ENCODE results near the gene PACS1.

Gene PACS1

GRCh38 chr11:66266378-66267038 is 196.4 kb downstream of the PACS1 start:
- peak overlapping the region; percentile 96 for H3K4me2 ChIP-seq (ENCODE audit: low read length)
- H3K9me3 ChIP-seq (replicated peaks; ENCODE audit: low read length): no peaks in the 10 kb centered on the region
- H3K4me1 ChIP-seq (ENCODE audit: control insufficient read depth, insufficient read depth, low read length): peaks cover 22% of the 10 kb centered on the region
- no peaks in the 10 kb centered on the region for H3K27me3 ChIP-seq (ENCODE audit: control insufficient read depth, insufficient read depth, low read length)
- H3K36me3 ChIP-seq (ENCODE audit: insufficient read depth, low read length): peaks cover 52% of the 10 kb centered on the region
- H3K9ac ChIP-seq (ENCODE audit: low read depth, low read length): peak overlapping the region; percentile 98
- H3K4me3 ChIP-seq (ENCODE audit: low read length): peak overlapping the region; percentile 82

GRCh38 chr11:66267039-66267378 is 196.9 kb downstream of the PACS1 start:
- Histone ChIP-seq H3K36me3 (ENCODE audit: insufficient read depth, low read length) (peaks cover 53% of the 10 kb centered on the region), H3K4me1 (ENCODE audit: control insufficient read depth, insufficient read depth, low read length) (peaks cover 22% of the 10 kb centered on the region), H3K27me3 (ENCODE audit: control insufficient read depth, insufficient read depth, low read length) (no peaks in the 10 kb centered on the region), H3K9me3 (replicated peaks; ENCODE audit: low read length) (no peaks in the 10 kb centered on the region), H3K9ac (ENCODE audit: low read depth, low read length) (peak overlapping the region; percentile 98), H3K4me2 (ENCODE audit: low read length) (peak overlapping the region; percentile 96), H3K4me3 (ENCODE audit: low read length) (peak overlapping the region; percentile 82)

- Histone ChIP-seq H3K4me1 (ENCODE audit: control insufficient read depth, insufficient read depth, low read length) (peaks cover 22% of the 10 kb centered on the region), H3K27me3 (ENCODE audit: control insufficient read depth, insufficient read depth, low read length) (no peaks in the 10 kb centered on the region), H3K4me3 (ENCODE audit: low read length) (peak overlapping the region; percentile 82), H3K4me2 (ENCODE audit: low read length) (peak overlapping the region; percentile 96), H3K9ac (ENCODE audit: low read depth, low read length) (peak overlapping the region; percentile 98), H3K9me3 (replicated peaks; ENCODE audit: low read length) (no peaks in the 10 kb centered on the region), H3K36me3 (ENCODE audit: insufficient read depth, low read length) (peaks cover 53% of the 10 kb centered on the region)
These were observed 197.5 kb downstream of the PACS1 start for GRCh38 chr11:66267379-66268243.

GRCh38 chr11:66268244-66268951 is 198.3 kb downstream of the PACS1 start, which contains the start of gene RAB1B:
Gene RAB1B (plus strand): TSS chr11:66268639. CDS start chr11:66268680, 41 bp downstream.
- Histone ChIP-seq H3K4me3 (ENCODE audit: low read length) (peak within 1 kb of the TSS; percentile 97), H3K4me1 (ENCODE audit: control insufficient read depth, insufficient read depth, low read length) (peaks cover 22% of the 10 kb centered on the region), H3K9me3 (replicated peaks; ENCODE audit: low read length) (no peaks in the 10 kb centered on the region), H3K9ac (ENCODE audit: low read depth, low read length) (peak within 1 kb of the TSS; percentile 98), H3K4me2 (ENCODE audit: low read length) (peak within 1 kb of the TSS; percentile 96), H3K36me3 (ENCODE audit: insufficient read depth, low read length) (peaks cover 56% of the 10 kb centered on the region), H3K27me3 (ENCODE audit: control insufficient read depth, insufficient read depth, low read length) (no peaks in the 10 kb centered on the region)

- peak overlapping the region; percentile 98 for H3K9ac ChIP-seq (ENCODE audit: low read depth, low read length)
- H3K27me3 ChIP-seq (ENCODE audit: control insufficient read depth, insufficient read depth, low read length): no peaks in the 10 kb centered on the region
- H3K9me3 ChIP-seq (replicated peaks; ENCODE audit: low read length): no peaks in the 10 kb centered on the region
- peak overlapping the region; percentile 89 for H3K4me2 ChIP-seq (ENCODE audit: low read length)
- peaks cover 22% of the 10 kb centered on the region for H3K4me1 ChIP-seq (ENCODE audit: control insufficient read depth, insufficient read depth, low read length)
- H3K4me3 ChIP-seq (ENCODE audit: low read length): peak overlapping the region; percentile 97
- H3K36me3 ChIP-seq (ENCODE audit: insufficient read depth, low read length): peaks cover 57% of the 10 kb centered on the region
These were observed 199.2 kb downstream of the PACS1 start for GRCh38 chr11:66268952-66269905.

GRCh38 chr11:66271816-66272215 is 201.7 kb downstream of the PACS1 start:
- Histone ChIP-seq H3K36me3 (ENCODE audit: insufficient read depth, low read length) (peaks cover 55% of the 10 kb centered on the region), H3K9me3 (replicated peaks; ENCODE audit: low read length) (no peaks in the 10 kb centered on the region), H3K9ac (ENCODE audit: low read depth, low read length) (no peak overlapping the region), H3K4me1 (ENCODE audit: control insufficient read depth, insufficient read depth, low read length) (peaks cover 17% of the 10 kb centered on the region), H3K27me3 (ENCODE audit: control insufficient read depth, insufficient read depth, low read length) (no peaks in the 10 kb centered on the region), H3K4me3 (ENCODE audit: low read length) (no peak overlapping the region), H3K4me2 (ENCODE audit: low read length) (no peak overlapping the region)

- no peaks in the 10 kb centered on the region for H3K9me3 ChIP-seq (replicated peaks; ENCODE audit: low read length)
- H3K27me3 ChIP-seq (ENCODE audit: control insufficient read depth, insufficient read depth, low read length): no peaks in the 10 kb centered on the region
- peaks cover 53% of the 10 kb centered on the region for H3K36me3 ChIP-seq (ENCODE audit: insufficient read depth, low read length)
- no peak overlapping the region for H3K9ac ChIP-seq (ENCODE audit: low read depth, low read length)
- H3K4me2 ChIP-seq (ENCODE audit: low read length): no peak overlapping the region
- H3K4me1 ChIP-seq (ENCODE audit: control insufficient read depth, insufficient read depth, low read length): peaks cover 14% of the 10 kb centered on the region
- no peak overlapping the region for H3K4me3 ChIP-seq (ENCODE audit: low read length)
These were observed 202.5 kb downstream of the PACS1 start for GRCh38 chr11:66272596-66272995.

GRCh38 chr11:66274219-66274618 is 204.1 kb downstream of the PACS1 start:
- Histone ChIP-seq H3K4me1 (ENCODE audit: control insufficient read depth, insufficient read depth, low read length) (peaks cover 12% of the 10 kb centered on the region), H3K27me3 (ENCODE audit: control insufficient read depth, insufficient read depth, low read length) (no peaks in the 10 kb centered on the region), H3K9me3 (replicated peaks; ENCODE audit: low read length) (no peaks in the 10 kb centered on the region), H3K4me3 (ENCODE audit: low read length) (no peak overlapping the region), H3K9ac (ENCODE audit: low read depth, low read length) (no peak overlapping the region), H3K4me2 (ENCODE audit: low read length) (no peak overlapping the region), H3K36me3 (ENCODE audit: insufficient read depth, low read length) (peaks cover 53% of the 10 kb centered on the region)

- Histone ChIP-seq H3K9me3 (replicated peaks; ENCODE audit: low read length) (no peaks in the 10 kb centered on the region), H3K4me3 (ENCODE audit: low read length) (no peak overlapping the region), H3K36me3 (ENCODE audit: insufficient read depth, low read length) (peaks cover 49% of the 10 kb centered on the region), H3K4me2 (ENCODE audit: low read length) (no peak overlapping the region), H3K9ac (ENCODE audit: low read depth, low read length) (no peak overlapping the region), H3K4me1 (ENCODE audit: control insufficient read depth, insufficient read depth, low read length) (peaks cover 9% of the 10 kb centered on the region), H3K27me3 (ENCODE audit: control insufficient read depth, insufficient read depth, low read length) (no peaks in the 10 kb centered on the region)
These were observed 205.3 kb downstream of the PACS1 start for GRCh38 chr11:66275396-66275795.

GRCh38 chr11:66275984-66276612 is 206.0 kb downstream of the PACS1 start:
- Histone ChIP-seq H3K9me3 (replicated peaks; ENCODE audit: low read length) (no peaks in the 10 kb centered on the region), H3K4me2 (ENCODE audit: low read length) (no peak overlapping the region), H3K27me3 (ENCODE audit: control insufficient read depth, insufficient read depth, low read length) (no peaks in the 10 kb centered on the region), H3K9ac (ENCODE audit: low read depth, low read length) (no peak overlapping the region), H3K36me3 (ENCODE audit: insufficient read depth, low read length) (peaks cover 46% of the 10 kb centered on the region), H3K4me3 (ENCODE audit: low read length) (no peak overlapping the region), H3K4me1 (ENCODE audit: control insufficient read depth, insufficient read depth, low read length) (peaks cover 16% of the 10 kb centered on the region)

Measured in skeletal muscle satellite cell (primary cell).